Endometrium (tissue), 2 donors: ENCODE measurements around the gene ZNF354B.

Experiments used
- FAIRE-seq: peaks from 2 replicates; lab custom pipeline; 2012; peaks lifted over from hg19 to GRCh38; lab: Jason Lieb, UNC
- donor health status: control.
- donor health status: control.

Gene ZNF354B

DNA sequence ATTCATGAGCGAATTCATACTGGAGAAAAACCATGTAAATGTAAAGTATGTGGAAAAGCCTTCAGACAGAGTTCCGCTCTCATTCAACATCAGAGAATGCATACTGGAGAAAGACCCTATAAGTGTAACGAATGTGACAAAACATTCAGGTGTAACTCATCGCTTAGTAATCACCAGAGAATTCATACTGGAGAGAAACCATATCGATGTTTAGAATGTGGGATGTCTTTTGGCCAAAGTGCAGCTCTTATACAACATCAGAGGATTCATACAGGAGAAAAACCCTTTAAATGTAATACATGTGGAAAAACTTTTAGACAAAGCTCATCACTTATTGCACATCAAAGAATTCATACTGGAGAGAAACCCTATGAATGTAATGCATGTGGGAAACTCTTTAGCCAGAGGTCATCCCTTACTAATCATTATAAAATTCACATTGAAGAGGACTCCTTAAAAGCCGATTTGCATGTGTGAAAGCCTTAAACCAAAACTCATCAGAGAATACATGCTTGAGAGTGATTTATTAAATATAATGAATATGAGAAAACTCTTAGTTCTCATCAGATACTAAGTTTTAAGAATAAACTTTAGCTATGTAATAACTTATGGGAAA, 24.2 kb downstream of the ZNF354B start:
- no peak for FAIRE-seq

DNA sequence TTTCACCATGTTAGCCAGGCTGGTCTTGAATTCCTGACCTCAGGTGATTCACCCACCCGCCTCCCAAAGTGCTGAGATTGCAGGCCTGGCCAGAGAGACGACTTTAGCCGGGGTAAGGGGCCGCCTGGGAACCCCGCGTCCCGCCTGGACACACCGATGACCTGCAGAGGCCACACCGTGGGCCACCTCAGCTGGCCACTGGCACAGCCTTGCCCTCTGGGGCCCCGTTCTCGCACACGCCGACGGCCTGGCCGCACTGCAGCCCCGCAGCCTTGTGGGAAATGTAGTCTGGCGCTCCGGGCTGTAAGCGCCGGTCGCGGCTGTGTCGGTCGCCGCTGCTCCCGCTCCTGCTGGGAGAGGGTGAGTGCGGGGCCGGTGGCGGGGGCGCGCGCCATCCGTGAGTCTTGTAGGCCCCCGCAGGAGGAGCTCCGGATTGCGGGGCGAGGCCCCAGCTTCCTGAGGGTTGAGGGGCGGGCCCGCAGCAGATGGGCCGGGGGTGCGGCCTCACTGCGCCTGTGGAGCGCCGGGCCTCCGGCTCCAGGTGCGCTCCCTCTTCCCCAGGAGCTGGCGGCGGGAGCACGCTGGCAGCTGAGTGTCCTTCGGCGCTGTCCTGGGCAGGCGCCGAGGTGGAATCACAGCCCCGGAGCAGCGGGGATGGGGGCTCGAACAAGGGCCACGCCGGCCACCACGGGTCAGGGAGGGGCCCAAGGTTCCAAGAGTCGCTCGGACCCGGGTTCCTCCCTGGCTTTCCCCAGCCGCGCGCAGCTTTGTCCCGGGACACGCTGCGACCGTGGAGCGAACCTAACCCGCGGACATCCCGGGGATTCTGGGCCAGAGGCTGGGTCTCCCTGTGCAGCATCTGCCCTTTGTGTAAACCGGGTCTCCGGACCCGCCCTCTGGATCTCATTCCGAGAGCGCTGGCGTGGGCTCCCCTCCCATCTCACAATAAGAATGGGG, 36.1 kb downstream of the ZNF354B start, which contains the start of gene ZFP2:
TSS of gene ZFP2 (plus strand) at position 299 of the 957 bp plus-strand sequence. CDS start 35,401 bp downstream, outside the sequence.
- no peak for FAIRE-seq

GRCh38 chr5:178899289-178899688, 39.5 kb downstream of the ZNF354B start:
- no peak for FAIRE-seq

DNA sequence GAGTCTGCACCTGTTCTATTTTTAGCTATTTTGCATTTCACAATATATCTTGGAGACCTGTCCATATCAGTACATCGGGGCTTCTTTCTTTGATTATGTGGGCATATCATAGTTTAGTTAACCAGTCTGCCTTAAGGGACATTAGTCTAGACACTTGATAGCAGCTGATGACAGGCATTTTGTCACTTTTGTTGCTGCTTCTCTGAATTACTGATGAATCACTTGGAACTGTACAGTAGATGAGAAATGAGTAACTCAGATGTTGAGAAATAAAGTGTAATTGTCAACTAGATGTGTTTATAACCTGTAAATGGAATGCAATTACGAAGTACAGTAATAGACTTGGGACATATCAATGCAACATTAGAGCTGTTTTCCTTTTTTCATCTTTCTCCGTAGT, 43.1 kb downstream of the ZNF354B start:
- FAIRE-seq = no peak

DNA sequence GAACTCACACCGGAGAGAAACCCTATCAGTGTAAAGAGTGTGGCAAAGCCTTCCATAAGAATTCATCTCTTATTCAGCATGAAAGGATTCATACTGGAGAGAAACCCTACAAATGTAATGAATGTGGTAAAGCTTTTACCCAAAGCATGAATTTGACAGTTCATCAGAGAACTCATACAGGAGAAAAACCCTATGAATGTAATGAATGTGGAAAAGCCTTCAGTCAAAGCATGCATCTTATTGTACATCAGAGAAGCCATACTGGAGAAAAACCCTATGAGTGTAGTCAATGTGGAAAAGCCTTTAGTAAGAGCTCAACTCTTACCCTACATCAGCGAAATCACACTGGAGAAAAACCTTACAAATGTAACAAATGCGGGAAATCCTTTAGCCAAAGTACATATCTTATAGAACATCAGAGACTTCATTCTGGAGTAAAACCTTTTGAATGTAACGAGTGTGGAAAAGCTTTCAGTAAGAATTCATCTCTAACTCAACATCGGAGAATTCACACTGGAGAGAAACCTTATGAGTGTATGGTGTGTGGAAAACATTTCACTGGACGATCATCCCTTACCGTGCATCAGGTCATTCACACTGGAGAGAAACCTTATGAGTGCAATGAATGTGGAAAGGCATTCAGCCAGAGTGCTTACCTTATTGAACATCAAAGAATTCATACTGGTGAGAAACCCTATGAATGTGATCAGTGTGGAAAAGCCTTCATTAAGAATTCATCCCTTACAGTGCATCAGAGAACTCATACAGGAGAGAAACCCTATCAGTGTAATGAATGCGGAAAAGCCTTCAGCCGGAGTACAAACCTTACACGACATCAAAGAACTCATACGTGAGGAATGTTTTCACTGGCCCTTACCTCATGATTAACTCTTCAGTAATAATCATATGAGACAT, 72.3 kb downstream of the ZNF354B start:
- no peak for FAIRE-seq
